OCI-LY1 (cell line): ENCODE results near the gene SH3PXD2A.
"Not testable (repeated sequence)": the region's sequence is repeated elsewhere in the genome, so short reads cannot be mapped to it uniquely, and the experiment has no call there.

ENCODE experiments used
- H2AFZ ChIP-seq: fragments of 200-600 bp; sonication (generic), shearing (Covaris generic); 2 replicates; pipeline ENCODE4 v1.6.0; 2014; ENCODE audit warnings: antibody characterized with exemption, mild to moderate bottlenecking, low read length
- H3F3A ChIP-seq: fragments of 200-600 bp; sonication (generic), shearing (Covaris generic); 2 replicates; pipeline ENCODE4 v1.6.0; 2014; ENCODE audit warnings: mild to moderate bottlenecking, antibody characterized with exemption, low read length, moderate library complexity; ENCODE audit not compliant: insufficient read depth
- H3K27ac ChIP-seq: fragments of 200-600 bp; sonication (generic); 2 replicates; pipeline ENCODE4 v1.5.1; 2014; ENCODE audit warnings: low read length, mixed run types, mild to moderate bottlenecking, low read depth; ENCODE audit not compliant: poor library complexity, severe bottlenecking
- H3K27me3 ChIP-seq: fragments of 200-600 bp; sonication (generic); 2 replicates; pipeline ENCODE4 v1.6.0; 2014; ENCODE audit warnings: antibody characterized with exemption, mild to moderate bottlenecking, low read length, moderate library complexity; ENCODE audit not compliant: insufficient read depth
- H3K36me3 ChIP-seq: fragments of 200-600 bp; sonication (generic); 2 replicates; pipeline ENCODE4 v1.6.1; 2014; ENCODE audit warnings: mild to moderate bottlenecking, antibody characterized with exemption, low read length, moderate library complexity, mixed read lengths; ENCODE audit not compliant: insufficient read depth
- H3K4me1 ChIP-seq: fragments of 200-600 bp; sonication (generic); 2 replicates; pipeline ENCODE4 v1.5.1; 2014; ENCODE audit warnings: mild to moderate bottlenecking, low read length, moderate library complexity; ENCODE audit not compliant: insufficient read depth, severe bottlenecking
- H3K4me2 ChIP-seq: fragments of 200-600 bp; sonication (generic), shearing (Covaris generic); 2 replicates; pipeline ENCODE4 v1.6.1; 2014; ENCODE audit warnings: low read length
- H3K4me3 ChIP-seq: fragments of 200-600 bp; sonication (generic); 2 replicates; pipeline ENCODE4 v1.5.1; 2014; ENCODE audit warnings: low read length, low read depth, mild to moderate bottlenecking, mixed read lengths; ENCODE audit not compliant: poor library complexity, severe bottlenecking
- H3K79me2 ChIP-seq: fragments of 200-600 bp; shearing (Covaris generic); 2 replicates; pipeline ENCODE4 v1.6.1; 2016; ENCODE audit warnings: mixed run types, low read length, mixed read lengths; ENCODE audit not compliant: insufficient read depth
- H3K9ac ChIP-seq: fragments of 200-600 bp; sonication (generic), shearing (Covaris generic); 2 replicates; pipeline ENCODE4 v1.6.1; 2014; ENCODE audit warnings: mild to moderate bottlenecking, low read length, mixed read lengths
- H3K9me2 ChIP-seq: fragments of 200-600 bp; sonication (generic), shearing (Covaris generic); 2 replicates; pipeline ENCODE4 v1.6.1; 2014; ENCODE audit warnings: low read depth, mild to moderate bottlenecking, low read length, mixed read lengths
- H3K9me3 ChIP-seq: fragments of 200-600 bp; shearing (Covaris generic); 2 replicates; pipeline ENCODE4 v1.6.1; 2014; ENCODE audit warnings: low read length, mixed read lengths
- H4K20me1 ChIP-seq: fragments of 200-600 bp; sonication (generic), shearing (Covaris generic); 2 replicates; pipeline ENCODE4 v1.6.0; 2016; ENCODE audit warnings: mild to moderate bottlenecking, low read length; ENCODE audit not compliant: insufficient read depth
- CTCF ChIP-seq: fragments of 200-600 bp; sonication (generic), shearing (Covaris generic); IDR thresholded peaks from 2 replicates; pipeline ENCODE4 v1.5.1; 2017; ENCODE audit warnings: mild to moderate bottlenecking, antibody characterized with exemption, low read length, moderate library complexity, mixed read lengths
- EZH2 ChIP-seq: fragments of 200-600 bp; sonication (generic), shearing (Covaris generic); IDR thresholded peaks from 2 replicates; pipeline ENCODE4 v1.8.0; 2017; ENCODE audit warnings: borderline replicate concordance, mixed run types, mild to moderate bottlenecking, antibody characterized with exemption, low read length, moderate library complexity, mixed read lengths

Gene SH3PXD2A

GRCh38 chr10:103606097-103606438, 249.3 kb downstream of the SH3PXD2A start:
- H3K9ac ChIP-seq, H3K79me2 ChIP-seq, H3K4me2 ChIP-seq, H3K27me3 ChIP-seq, H3K4me1 ChIP-seq, H2AFZ ChIP-seq, H3F3A ChIP-seq, H3K27ac ChIP-seq, H3K9me3 ChIP-seq, H3K9me2 ChIP-seq, H3K36me3 ChIP-seq, H4K20me1 ChIP-seq, H3K4me3 ChIP-seq: not testable (repeated sequence)

GRCh38 chr10:103605359-103606096, 249.8 kb downstream of the SH3PXD2A start:
- Histone ChIP-seq H3K9me3 (no peaks in the 10 kb centered on the region), H3K4me3 (no peak overlapping the region), H3K27me3 (no peaks in the 10 kb centered on the region; the same call in 1 of the 2 replicates), H3K9ac (no peak overlapping the region), H3K9me2 (no peaks in the 10 kb centered on the region), H2AFZ (no peak overlapping the region), H3K4me1 (no peaks in the 10 kb centered on the region), H4K20me1 (no peaks in the 10 kb centered on the region), H3K79me2 (no peaks in the 10 kb centered on the region), H3K36me3 (no peaks in the 10 kb centered on the region), H3F3A (no peaks in the 10 kb centered on the region), H3K4me2 (no peak overlapping the region), H3K27ac (no peak overlapping the region)
- TF ChIP-seq EZH2 (no peak), CTCF (peak; percentile 62)

- Histone ChIP-seq H3K9me2 (no peaks in the 10 kb centered on the region), H2AFZ (no peak overlapping the region), H3F3A (no peaks in the 10 kb centered on the region), H3K4me3 (no peak overlapping the region), H3K27me3 (no peaks in the 10 kb centered on the region; the same call in 1 of the 2 replicates), H3K4me1 (no peaks in the 10 kb centered on the region), H3K4me2 (no peak overlapping the region), H3K9ac (no peak overlapping the region), H3K36me3 (no peaks in the 10 kb centered on the region), H4K20me1 (no peaks in the 10 kb centered on the region), H3K27ac (no peak overlapping the region), H3K9me3 (no peaks in the 10 kb centered on the region), H3K79me2 (no peaks in the 10 kb centered on the region)
- no peak for TF ChIP-seq CTCF
- TF ChIP-seq EZH2: no peak
These were observed 252.0 kb downstream of the SH3PXD2A start for GRCh38 chr10:103603382-103603781.

GRCh38 chr10:103602852-103603155, 252.6 kb downstream of the SH3PXD2A start:
- H3K36me3 ChIP-seq: no peaks in the 10 kb centered on the region
- no peak overlapping the region for H3K9ac ChIP-seq
- no peak overlapping the region for H3K27ac ChIP-seq
- H3K79me2 ChIP-seq: no peaks in the 10 kb centered on the region
- no peaks in the 10 kb centered on the region for H3K4me1 ChIP-seq
- no peaks in the 10 kb centered on the region; the same call in 1 of the 2 replicates for H3K27me3 ChIP-seq
- H4K20me1 ChIP-seq: no peaks in the 10 kb centered on the region
- no peak overlapping the region for H2AFZ ChIP-seq
- no peaks in the 10 kb centered on the region for H3F3A ChIP-seq
- TF ChIP-seq EZH2: no peak
- TF ChIP-seq CTCF: no peak
- no peak overlapping the region for H3K4me3 ChIP-seq
- no peaks in the 10 kb centered on the region for H3K9me3 ChIP-seq
- no peaks in the 10 kb centered on the region for H3K9me2 ChIP-seq
- no peak overlapping the region for H3K4me2 ChIP-seq
